Ishikawa (cell line): ENCODE measurements around the gene CCNJL.

ENCODE experiments used
- CREB1 ChIP-seq: IDR thresholded peaks from 2 replicates; pipeline ENCODE4 v1.6.1; 2012; ENCODE audit warnings: low read depth
- EGR1 ChIP-seq: IDR thresholded peaks from 2 replicates; pipeline ENCODE4 v1.6.1; 2012
- EP300 ChIP-seq: IDR thresholded peaks from 2 replicates; pipeline ENCODE4 v1.6.1; 2012; ENCODE audit warnings: borderline replicate concordance
- RAD21 ChIP-seq: IDR thresholded peaks from 2 replicates; pipeline ENCODE4 v1.6.1; 2012; ENCODE audit warnings: low read depth
- TAF1 ChIP-seq: IDR thresholded peaks from 2 replicates; pipeline ENCODE4 v1.6.1; 2012; ENCODE audit warnings: low read depth, mild to moderate bottlenecking
- TCF12 ChIP-seq: IDR thresholded peaks from 2 replicates; pipeline ENCODE4 v1.6.1; 2012; ENCODE audit warnings: low read depth
- YY1 ChIP-seq: IDR thresholded peaks from 2 replicates; pipeline ENCODE4 v1.6.1; 2012; ENCODE audit warnings: low read depth
- TF ChIP-seq, protein P1 (sequence below): IDR thresholded peaks from 2 replicates; pipeline ENCODE4 v1.6.1; 2012; ENCODE audit warnings: low read depth, mild to moderate bottlenecking

DNA sequence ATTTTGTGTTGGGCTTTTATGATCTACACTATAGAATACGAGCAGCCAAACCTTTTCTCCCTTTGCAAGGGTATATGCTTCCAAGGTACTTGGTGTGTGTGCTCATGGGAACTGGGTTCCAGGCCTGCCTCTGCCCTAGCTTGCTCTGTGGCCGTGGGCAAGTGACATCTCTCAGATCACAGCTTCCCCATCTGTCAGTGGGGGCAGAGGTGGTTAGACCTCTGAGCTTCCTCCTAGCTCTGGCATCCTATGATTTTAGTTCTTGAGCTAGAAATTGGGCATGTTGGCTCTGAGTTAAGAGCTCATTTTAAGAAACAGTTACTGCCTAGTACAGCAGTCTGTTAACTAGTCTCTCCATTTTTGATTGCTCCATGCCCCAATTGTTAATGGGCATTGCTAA is 12.5 kb upstream of the CCNJL start:
- TF ChIP-seq TAF1: no peak
- TF ChIP-seq EP300: no peak
- TF ChIP-seq, protein P1, sequence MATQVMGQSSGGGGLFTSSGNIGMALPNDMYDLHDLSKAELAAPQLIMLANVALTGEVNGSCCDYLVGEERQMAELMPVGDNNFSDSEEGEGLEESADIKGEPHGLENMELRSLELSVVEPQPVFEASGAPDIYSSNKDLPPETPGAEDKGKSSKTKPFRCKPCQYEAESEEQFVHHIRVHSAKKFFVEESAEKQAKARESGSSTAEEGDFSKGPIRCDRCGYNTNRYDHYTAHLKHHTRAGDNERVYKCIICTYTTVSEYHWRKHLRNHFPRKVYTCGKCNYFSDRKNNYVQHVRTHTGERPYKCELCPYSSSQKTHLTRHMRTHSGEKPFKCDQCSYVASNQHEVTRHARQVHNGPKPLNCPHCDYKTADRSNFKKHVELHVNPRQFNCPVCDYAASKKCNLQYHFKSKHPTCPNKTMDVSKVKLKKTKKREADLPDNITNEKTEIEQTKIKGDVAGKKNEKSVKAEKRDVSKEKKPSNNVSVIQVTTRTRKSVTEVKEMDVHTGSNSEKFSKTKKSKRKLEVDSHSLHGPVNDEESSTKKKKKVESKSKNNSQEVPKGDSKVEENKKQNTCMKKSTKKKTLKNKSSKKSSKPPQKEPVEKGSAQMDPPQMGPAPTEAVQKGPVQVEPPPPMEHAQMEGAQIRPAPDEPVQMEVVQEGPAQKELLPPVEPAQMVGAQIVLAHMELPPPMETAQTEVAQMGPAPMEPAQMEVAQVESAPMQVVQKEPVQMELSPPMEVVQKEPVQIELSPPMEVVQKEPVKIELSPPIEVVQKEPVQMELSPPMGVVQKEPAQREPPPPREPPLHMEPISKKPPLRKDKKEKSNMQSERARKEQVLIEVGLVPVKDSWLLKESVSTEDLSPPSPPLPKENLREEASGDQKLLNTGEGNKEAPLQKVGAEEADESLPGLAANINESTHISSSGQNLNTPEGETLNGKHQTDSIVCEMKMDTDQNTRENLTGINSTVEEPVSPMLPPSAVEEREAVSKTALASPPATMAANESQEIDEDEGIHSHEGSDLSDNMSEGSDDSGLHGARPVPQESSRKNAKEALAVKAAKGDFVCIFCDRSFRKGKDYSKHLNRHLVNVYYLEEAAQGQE: no peak
- no peak for TF ChIP-seq YY1
- TF ChIP-seq EGR1: no peak
- TF ChIP-seq RAD21: no peak
- TF ChIP-seq TCF12: no peak
- no peak for TF ChIP-seq CREB1
